Liver (tissue), 9 donors: ENCODE results near the gene ZSCAN5B. TPM values are rescaled to one million over a fixed set of nuclear protein-coding genes. Genes with fewer than 3 reads are reported as not detected.
A peak's percentile ranks its signal among the peaks of the same experiment; 100 is the strongest.
"Not testable (repeated sequence)": the region's sequence is repeated elsewhere in the genome, so short reads cannot be mapped to it uniquely, and the experiment has no call there.

Source experiments
- DNase-seq: peaks from one replicate; pipeline ENCODE4 v3.0.0-alpha.2; 2017; ENCODE audit warnings: low spot score
- H3K27ac ChIP-seq, 2 donors: one replicate each; pipeline ENCODE4 v1.7.0; 2013; ENCODE audit warnings: inconsistent platforms in 2 of 2, low read length in 2 of 2, control low read depth in 1 of 2, low read depth in 1 of 2, mild to moderate bottlenecking in 1 of 2
- H3K27me3 ChIP-seq, 4 donors: one replicate each; pipeline versions ENCODE4 v1.6.1 to v1.7.0; 2013; ENCODE audit warnings: low read length in 3 of 4, inconsistent platforms in 1 of 4, mild to moderate bottlenecking in 1 of 4, moderate library complexity in 1 of 4; ENCODE audit not compliant: control insufficient read depth in 4 of 4, insufficient read depth in 4 of 4
- H3K36me3 ChIP-seq, 4 donors: one replicate each; pipeline versions ENCODE4 v1.6.1 to v1.7.0; 2013; ENCODE audit warnings: low read length in 3 of 4, mild to moderate bottlenecking in 3 of 4, low read depth in 1 of 4, moderate library complexity in 1 of 4; ENCODE audit not compliant: control insufficient read depth in 4 of 4, insufficient read depth in 3 of 4
- H3K4me1 ChIP-seq, 4 donors: one replicate each; pipeline versions ENCODE4 v1.6.1 to v1.7.0; 2013; ENCODE audit warnings: low read length in 3 of 4, mild to moderate bottlenecking in 3 of 4, moderate library complexity in 1 of 4; ENCODE audit not compliant: control insufficient read depth in 4 of 4, insufficient read depth in 4 of 4
- H3K4me3 ChIP-seq, 3 donors: one replicate each; pipeline versions ENCODE4 v1.6.1 to v1.7.0; 2013; ENCODE audit warnings: low read length in 3 of 3, control low read depth in 1 of 3, low read depth in 1 of 3, mild to moderate bottlenecking in 1 of 3
- H3K9ac ChIP-seq, 2 donors: one replicate each; pipeline ENCODE4 v1.7.0; 2013; ENCODE audit warnings: low read length in 2 of 2, mild to moderate bottlenecking in 2 of 2, moderate library complexity in 2 of 2, control low read depth in 1 of 2, low read depth in 1 of 2
- H3K9me3 ChIP-seq, 4 donors: one replicate each; pipeline versions ENCODE4 v1.6.1 to v1.7.0; 2013; ENCODE audit warnings: low read length in 3 of 4; ENCODE audit not compliant: control insufficient read depth in 4 of 4
- ATF3 ChIP-seq: IDR thresholded peaks from 2 replicates; pipeline ENCODE4 v1.6.1; 2016; ENCODE audit warnings: antibody characterized with exemption
- CTCF ChIP-seq: fragments of 150-350 bp; IDR thresholded peaks from 2 replicates; pipeline ENCODE4 v1.5.1; 2017; ENCODE audit warnings: improper control_type of control experiment, low read depth, low read length; ENCODE audit not compliant: missing input control
- FOXA1 ChIP-seq: IDR thresholded peaks from 2 replicates; pipeline ENCODE4 v1.6.1; 2016; ENCODE audit warnings: antibody characterized with exemption
- FOXA2 ChIP-seq: IDR thresholded peaks from 2 replicates; pipeline ENCODE4 v1.6.1; 2016; ENCODE audit warnings: antibody characterized with exemption
- HNF4A ChIP-seq, 2 donors: conservative IDR thresholded peaks; 2 replicates each; pipeline ENCODE4 v1.6.1; 2016; ENCODE audit warnings: antibody characterized with exemption in 2 of 2, mild to moderate bottlenecking in 2 of 2
- HNF4G ChIP-seq: IDR thresholded peaks from 2 replicates; pipeline ENCODE4 v1.6.1; 2016; ENCODE audit warnings: antibody characterized with exemption
- JUND ChIP-seq, 2 donors: IDR thresholded peaks; 2 replicates each; pipeline ENCODE4 v1.6.1; 2016; ENCODE audit warnings: antibody characterized with exemption in 2 of 2
- RXRA ChIP-seq, 2 donors: IDR thresholded peaks; 2 replicates each; pipeline ENCODE4 v1.6.1; 2017 to 2018; ENCODE audit warnings: antibody characterized with exemption in 2 of 2, mild to moderate bottlenecking in 1 of 2
- SP1 ChIP-seq: IDR thresholded peaks from 2 replicates; pipeline ENCODE4 v1.6.1; 2018; ENCODE audit warnings: antibody characterized with exemption, mild to moderate bottlenecking
- TAF1 ChIP-seq: conservative IDR thresholded peaks from 2 replicates; pipeline ENCODE4 v1.6.1; 2016; ENCODE audit warnings: antibody characterized with exemption, mild to moderate bottlenecking
- ZBTB33 ChIP-seq: IDR thresholded peaks from 2 replicates; pipeline ENCODE4 v1.6.1; 2016; ENCODE audit warnings: antibody characterized with exemption
- WGBS: extraction: QIAGEN DNeasy Blood & Tissue Kit; methylation state at CpG from one replicate; pipeline ENCODE4 v1.1.7; 2013; 5-methylcytosine and 5-hydroxymethylcytosine counted together
- polyA plus RNA-seq, 2 donors: library from polyadenylated mRNA; stranded (reverse) in 1 of 2; unstranded in 1 of 2; fragments of 200-250 nt in 1 of 2; fragments of >200 nt in 1 of 2; fragmentation: Nextera tagmentation in 1 of 2; extraction: Ambion mirVana in 1 of 2; gene quantifications; one replicate each; pipeline versions ENCODE4 v1.2.1 to v1.2.3, GENCODE V29; 2013 to 2015
- total RNA-seq, 2 donors: library from RNA; depleted of rRNA; stranded (reverse); fragments of >200 nt; gene quantifications; one replicate each; pipeline ENCODE4 v1.2.3, GENCODE V29; 2014
- donor health status: healthy.
- donor health status: healthy.
- donor health status: healthy.
- donor health status: healthy.
- donor health status: healthy.

Gene ZSCAN5B
- total and polyA plus RNA-seq, 4 donors: 0.08 TPM; not detected in 3

- no peak for DNase-seq
- no peak for TF ChIP-seq JUND (IDR thresholded peaks at IDR 0.05)
- Histone ChIP-seq H3K27me3 (no peaks in the 10 kb centered on the region), H3K4me1 (peaks cover 3 to 12% (median 7%) of the 10 kb centered on the region in 4 donors), H3K27ac (no peak overlapping the region), H3K36me3 (peaks cover 0 to 4% (median 2%) of the 10 kb centered on the region in 4 donors), H3K9me3 (no peaks in the 10 kb centered on the region), H3K4me3 (no peak overlapping the region), H3K9ac (no peak overlapping the region)
- WGBS: 89% methylated on average over 10 of the region's 10 CpGs
Observed at GRCh38 chr19:56218961-56219360, 21.4 kb upstream of the ZSCAN5B start.

- no peaks in the 10 kb centered on the region for H3K27me3 ChIP-seq
- peaks cover 0 to 4% (median 0%) of the 10 kb centered on the region in 4 donors for H3K36me3 ChIP-seq
- H3K9me3 ChIP-seq: no peaks in the 10 kb centered on the region
- WGBS: 12% methylated on average over 79 of the region's 79 CpGs
- TF ChIP-seq TAF1: no peak
- TF ChIP-seq FOXA1: no peak
- no peak for TF ChIP-seq SP1
- no peak for TF ChIP-seq ATF3
- no peak for TF ChIP-seq ZBTB33
- no peak for TF ChIP-seq RXRA (IDR thresholded peaks at IDR 0.05)
- TF ChIP-seq FOXA2: no peak
- TF ChIP-seq HNF4G: no peak
- H3K9ac ChIP-seq: peak overlapping the region in 1 of 2 donors; percentile 41
- no peak for DNase-seq
- peaks cover 3 to 12% (median 7%) of the 10 kb centered on the region in 4 donors for H3K4me1 ChIP-seq
- H3K27ac ChIP-seq: no peak overlapping the region
- H3K4me3 ChIP-seq: peak overlapping the region in 2 of 3 donors; percentile 47 to 55
Observed at GRCh38 chr19:56217039-56217949, 19.7 kb upstream of the ZSCAN5B start.

GRCh38 chr19:56211718-56212117 lies 14.1 kb upstream of the ZSCAN5B start:
- peaks cover 0 to under 1% (median 0%) of the 10 kb centered on the region in 4 donors for H3K4me1 ChIP-seq
- TF ChIP-seq CTCF (no peak), HNF4A (conservative IDR thresholded peaks at IDR 0.05) (no peak), JUND (IDR thresholded peaks at IDR 0.05) (no peak), FOXA2 (no peak)
- no peak overlapping the region for H3K4me3 ChIP-seq
- WGBS: 65% methylated on average over 4 of the region's 4 CpGs
- no peaks in the 10 kb centered on the region for H3K27me3 ChIP-seq
- no peaks in the 10 kb centered on the region for H3K36me3 ChIP-seq
- no peak overlapping the region for H3K9ac ChIP-seq
- H3K9me3 ChIP-seq: no peaks in the 10 kb centered on the region
- no peak for DNase-seq
- no peak overlapping the region for H3K27ac ChIP-seq

GRCh38 chr19:56210036-56210435 lies 12.5 kb upstream of the ZSCAN5B start:
- not testable (repeated sequence) for DNase-seq, H3K27ac ChIP-seq, H3K4me3 ChIP-seq, H3K4me1 ChIP-seq, H3K36me3 ChIP-seq, H3K9me3 ChIP-seq, H3K27me3 ChIP-seq, H3K9ac ChIP-seq
- 88% methylated on average over 9 of the region's 9 CpGs for WGBS
